WTC11 (cell line): ENCODE results near the gene SPATA13. TPM values are rescaled to one million over a fixed set of nuclear protein-coding genes. Genes with fewer than 3 reads are reported as not detected.

Experiments used
- ATAC-seq: fragments of 200-7000 bp; cut with Tn5 transposase; 2 replicates; pipeline ENCODE4 v1.10.0; 2021; ENCODE audit warnings: mild to moderate bottlenecking, moderate library complexity
- CTCF ChIA-PET: fragments of 300-600 bp; sonication (Branson Sonifier 250); formaldehyde crosslinking; loops from one replicate; lab custom pipeline; 2021; ENCODE audit warnings: antibody characterized with exemption; lab: Charles Lee
- POLR2A ChIA-PET: fragments of 350-600 bp; sonication (Branson Sonifier 250); formaldehyde crosslinking; loops from one replicate; lab custom pipeline; 2021; ENCODE audit warnings: antibody characterized with exemption; lab: Charles Lee
- DNase-seq: peaks from one replicate; pipeline ENCODE4 v3.0.0; 2021; ENCODE audit warnings: low spot score
- H3K27ac Mint-ChIP-seq: 2 replicates; pipeline ENCODE4 v1.8.0; 2021; ENCODE audit warnings: mixed read lengths
- H3K27me3 Mint-ChIP-seq: 2 replicates; pipeline ENCODE4 v1.8.0; 2021; ENCODE audit warnings: low read depth, mild to moderate bottlenecking, moderate library complexity, mixed read lengths
- H3K36me3 Mint-ChIP-seq: 2 replicates; pipeline ENCODE4 v1.8.0; 2021; ENCODE audit warnings: mixed read lengths
- H3K4me1 Mint-ChIP-seq: 2 replicates; pipeline ENCODE4 v1.8.0; 2022; ENCODE audit warnings: mixed read lengths
- H3K4me3 Mint-ChIP-seq: 2 replicates; pipeline ENCODE4 v1.8.0; 2021; ENCODE audit warnings: mild to moderate bottlenecking, moderate library complexity, mixed read lengths
- H3K9me3 Mint-ChIP-seq: 2 replicates; pipeline ENCODE4 v1.8.0; 2021; ENCODE audit warnings: mixed read lengths
- CREB1 ChIP-seq: sonication (generic); formaldehyde crosslinking; IDR thresholded peaks from 2 replicates; pipeline ENCODE4 v1.8.0; 2023; ENCODE audit warnings: mild to moderate bottlenecking, missing genetic modification reagents
- CTCF ChIP-seq: fragments of 200-600 bp; IDR thresholded peaks from 2 replicates; pipeline ENCODE4 v1.8.0; 2022; ENCODE audit warnings: antibody characterized with exemption
- GABPB1 ChIP-seq: sonication (generic); formaldehyde crosslinking; IDR thresholded peaks from 2 replicates; pipeline ENCODE4 v1.8.1; 2023; ENCODE audit warnings: mild to moderate bottlenecking, missing genetic modification reagents
- IRF1 ChIP-seq: sonication (generic); formaldehyde crosslinking; IDR thresholded peaks from 2 replicates; pipeline ENCODE4 v1.8.0; 2023; ENCODE audit warnings: missing genetic modification reagents
- IRF2 ChIP-seq: sonication (generic); formaldehyde crosslinking; IDR thresholded peaks from 2 replicates; pipeline ENCODE4 v1.8.0; 2022; ENCODE audit warnings: low read depth, missing genetic modification reagents, borderline replicate concordance
- JUN ChIP-seq: sonication (generic); formaldehyde crosslinking; IDR thresholded peaks from 2 replicates; pipeline ENCODE4 v1.8.0; 2023; ENCODE audit warnings: mild to moderate bottlenecking, missing genetic modification reagents
- MLX ChIP-seq: sonication (generic); formaldehyde crosslinking; IDR thresholded peaks from 2 replicates; pipeline ENCODE4 v1.8.1; 2023; ENCODE audit warnings: mild to moderate bottlenecking, missing genetic modification reagents, moderate library complexity
- NFATC4 ChIP-seq: fragments of 250-450 bp; sonication (Bioruptor Pico); IDR thresholded peaks from 2 replicates; pipeline ENCODE4 v1.9.0; 2021; ENCODE audit warnings: mild to moderate bottlenecking
- NFE2L1 ChIP-seq: sonication (generic); formaldehyde crosslinking; IDR thresholded peaks from 2 replicates; pipeline ENCODE4 v1.8.1; 2023; ENCODE audit warnings: missing genetic modification reagents
- RELA ChIP-seq: sonication (generic); formaldehyde crosslinking; IDR thresholded peaks from 2 replicates; pipeline ENCODE4 v1.8.1; 2022; ENCODE audit warnings: missing genetic modification reagents, mild to moderate bottlenecking, borderline replicate concordance
- SMAD4 ChIP-seq: sonication (generic); formaldehyde crosslinking; IDR thresholded peaks from 2 replicates; pipeline ENCODE4 v1.8.0; 2022; ENCODE audit warnings: mild to moderate bottlenecking, missing genetic modification reagents
- ZNF121 ChIP-seq: sonication (generic); formaldehyde crosslinking; IDR thresholded peaks from 2 replicates; pipeline ENCODE4 v1.8.0; 2023; ENCODE audit warnings: missing genetic modification reagents
- ZNF138 ChIP-seq: sonication (generic); formaldehyde crosslinking; conservative IDR thresholded peaks from 2 replicates; pipeline ENCODE4 v1.8.1; 2022; ENCODE audit warnings: mild to moderate bottlenecking, moderate library complexity, missing genetic modification reagents
- total RNA-seq: library from RNA; stranded (reverse); gene quantifications from 3 replicates; pipeline ENCODE4 v1.2.3, GENCODE V29; 2021
- TF ChIP-seq, protein P1 (sequence below): sonication (generic); formaldehyde crosslinking; IDR thresholded peaks from 2 replicates; pipeline ENCODE4 v1.8.0; 2022; ENCODE audit warnings: missing genetic modification reagents
- TF ChIP-seq, protein P2 (sequence below): fragments of 250-450 bp; sonication (Bioruptor Pico); IDR thresholded peaks from 2 replicates; pipeline ENCODE4 v1.9.0; 2021; ENCODE audit warnings: mild to moderate bottlenecking
- TF ChIP-seq, protein P3 (sequence below): fragments of 250-450 bp; sonication (Bioruptor Pico); conservative IDR thresholded peaks from 2 replicates; pipeline ENCODE4 v1.9.0; 2021; ENCODE audit warnings: mild to moderate bottlenecking

SPATA13 gene
- total RNA-seq, 1 experiment from 2014 or later, result 29.0 TPM

DNA sequence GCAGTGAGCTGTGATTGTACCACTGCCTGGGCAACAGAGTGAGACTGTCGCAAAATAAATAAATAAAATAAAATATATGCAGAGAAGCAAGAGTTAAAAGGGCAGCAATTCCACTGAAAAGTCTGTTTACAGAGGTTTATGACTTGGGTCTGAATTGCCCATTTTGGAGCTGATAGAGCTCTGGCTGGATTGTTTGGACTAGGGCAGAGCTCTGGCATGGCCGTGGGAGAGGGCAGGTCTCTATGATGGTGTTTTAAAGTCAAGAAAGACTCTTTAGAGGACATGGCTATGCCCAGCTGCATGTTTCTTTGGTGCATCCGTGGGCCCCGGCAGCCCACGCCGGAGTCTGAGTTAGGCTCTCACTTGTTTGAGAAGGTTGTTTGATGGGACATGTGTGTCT, 84.3 kb downstream of the SPATA13 start (continued):
- TF ChIP-seq RELA, result no peak
- no peak for TF ChIP-seq ZNF138
- TF ChIP-seq JUN (CRISPR knock-in tag), result no peak

DNA sequence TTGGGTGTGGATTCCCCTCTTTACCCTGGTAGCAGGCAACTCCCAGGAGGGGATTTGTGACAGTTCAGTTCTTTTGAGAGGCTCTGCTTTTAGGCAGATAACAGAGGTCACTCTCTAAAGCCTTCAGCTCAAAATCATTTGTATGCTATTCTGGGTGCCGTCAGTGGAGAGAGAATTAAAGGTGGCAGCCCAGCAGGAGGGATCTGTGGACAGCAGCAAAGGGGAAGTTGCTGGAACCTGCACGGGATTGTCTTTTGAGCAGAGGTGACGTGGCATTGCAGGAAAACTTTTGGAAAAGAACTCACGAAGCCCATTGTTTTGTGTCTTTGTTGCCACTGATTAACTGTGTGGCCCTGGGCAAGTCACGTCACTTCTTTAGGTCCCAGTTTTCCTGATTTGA, 86.5 kb downstream of the SPATA13 start:
- Mint-ChIP-seq H3K4me3 (no peak overlapping the region), H3K36me3 (peaks cover 2% of the 10 kb centered on the region; the same call in 1 of the 2 replicates), H3K4me1 (peaks cover 51% of the 10 kb centered on the region), H3K27me3 (no peaks in the 10 kb centered on the region; the same call in 1 of the 2 replicates), H3K9me3 (no peaks in the 10 kb centered on the region), H3K27ac (peak overlapping the region; percentile 91)
- ChIA-PET POLR2A (no interaction called here), CTCF (interaction anchor here (1.0 kb wide), 1 partner anchor 14 kb away, joined by 3 read pairs; no protein-coding TSS in a partner anchor)
- ATAC-seq (no peak), DNase-seq (no peak)
- TF ChIP-seq MLX (CRISPR knock-in tag) (no peak), SMAD4 (CRISPR knock-in tag) (no peak), IRF2 (CRISPR knock-in tag) (no peak), GABPB1 (CRISPR knock-in tag) (no peak), NFE2L1 (no peak), IRF1 (CRISPR knock-in tag) (no peak), NFATC4 (CRISPR knock-in tag) (no peak), ZNF121 (CRISPR knock-in tag) (no peak), CTCF (no peak), CREB1 (CRISPR knock-in tag) (no peak), RELA (no peak)
- TF ChIP-seq, protein P1, sequence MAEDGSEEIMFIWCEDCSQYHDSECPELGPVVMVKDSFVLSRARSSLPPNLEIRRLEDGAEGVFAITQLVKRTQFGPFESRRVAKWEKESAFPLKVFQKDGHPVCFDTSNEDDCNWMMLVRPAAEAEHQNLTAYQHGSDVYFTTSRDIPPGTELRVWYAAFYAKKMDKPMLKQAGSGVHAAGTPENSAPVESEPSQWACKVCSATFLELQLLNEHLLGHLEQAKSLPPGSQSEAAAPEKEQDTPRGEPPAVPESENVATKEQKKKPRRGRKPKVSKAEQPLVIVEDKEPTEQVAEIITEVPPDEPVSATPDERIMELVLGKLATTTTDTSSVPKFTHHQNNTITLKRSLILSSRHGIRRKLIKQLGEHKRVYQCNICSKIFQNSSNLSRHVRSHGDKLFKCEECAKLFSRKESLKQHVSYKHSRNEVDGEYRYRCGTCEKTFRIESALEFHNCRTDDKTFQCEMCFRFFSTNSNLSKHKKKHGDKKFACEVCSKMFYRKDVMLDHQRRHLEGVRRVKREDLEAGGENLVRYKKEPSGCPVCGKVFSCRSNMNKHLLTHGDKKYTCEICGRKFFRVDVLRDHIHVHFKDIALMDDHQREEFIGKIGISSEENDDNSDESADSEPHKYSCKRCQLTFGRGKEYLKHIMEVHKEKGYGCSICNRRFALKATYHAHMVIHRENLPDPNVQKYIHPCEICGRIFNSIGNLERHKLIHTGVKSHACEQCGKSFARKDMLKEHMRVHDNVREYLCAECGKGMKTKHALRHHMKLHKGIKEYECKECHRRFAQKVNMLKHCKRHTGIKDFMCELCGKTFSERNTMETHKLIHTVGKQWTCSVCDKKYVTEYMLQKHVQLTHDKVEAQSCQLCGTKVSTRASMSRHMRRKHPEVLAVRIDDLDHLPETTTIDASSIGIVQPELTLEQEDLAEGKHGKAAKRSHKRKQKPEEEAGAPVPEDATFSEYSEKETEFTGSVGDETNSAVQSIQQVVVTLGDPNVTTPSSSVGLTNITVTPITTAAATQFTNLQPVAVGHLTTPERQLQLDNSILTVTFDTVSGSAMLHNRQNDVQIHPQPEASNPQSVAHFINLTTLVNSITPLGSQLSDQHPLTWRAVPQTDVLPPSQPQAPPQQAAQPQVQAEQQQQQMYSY, result no peak
- TF ChIP-seq, protein P2, sequence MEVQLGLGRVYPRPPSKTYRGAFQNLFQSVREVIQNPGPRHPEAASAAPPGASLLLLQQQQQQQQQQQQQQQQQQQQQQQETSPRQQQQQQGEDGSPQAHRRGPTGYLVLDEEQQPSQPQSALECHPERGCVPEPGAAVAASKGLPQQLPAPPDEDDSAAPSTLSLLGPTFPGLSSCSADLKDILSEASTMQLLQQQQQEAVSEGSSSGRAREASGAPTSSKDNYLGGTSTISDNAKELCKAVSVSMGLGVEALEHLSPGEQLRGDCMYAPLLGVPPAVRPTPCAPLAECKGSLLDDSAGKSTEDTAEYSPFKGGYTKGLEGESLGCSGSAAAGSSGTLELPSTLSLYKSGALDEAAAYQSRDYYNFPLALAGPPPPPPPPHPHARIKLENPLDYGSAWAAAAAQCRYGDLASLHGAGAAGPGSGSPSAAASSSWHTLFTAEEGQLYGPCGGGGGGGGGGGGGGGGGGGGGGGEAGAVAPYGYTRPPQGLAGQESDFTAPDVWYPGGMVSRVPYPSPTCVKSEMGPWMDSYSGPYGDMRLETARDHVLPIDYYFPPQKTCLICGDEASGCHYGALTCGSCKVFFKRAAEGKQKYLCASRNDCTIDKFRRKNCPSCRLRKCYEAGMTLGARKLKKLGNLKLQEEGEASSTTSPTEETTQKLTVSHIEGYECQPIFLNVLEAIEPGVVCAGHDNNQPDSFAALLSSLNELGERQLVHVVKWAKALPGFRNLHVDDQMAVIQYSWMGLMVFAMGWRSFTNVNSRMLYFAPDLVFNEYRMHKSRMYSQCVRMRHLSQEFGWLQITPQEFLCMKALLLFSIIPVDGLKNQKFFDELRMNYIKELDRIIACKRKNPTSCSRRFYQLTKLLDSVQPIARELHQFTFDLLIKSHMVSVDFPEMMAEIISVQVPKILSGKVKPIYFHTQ, result no peak

DNA sequence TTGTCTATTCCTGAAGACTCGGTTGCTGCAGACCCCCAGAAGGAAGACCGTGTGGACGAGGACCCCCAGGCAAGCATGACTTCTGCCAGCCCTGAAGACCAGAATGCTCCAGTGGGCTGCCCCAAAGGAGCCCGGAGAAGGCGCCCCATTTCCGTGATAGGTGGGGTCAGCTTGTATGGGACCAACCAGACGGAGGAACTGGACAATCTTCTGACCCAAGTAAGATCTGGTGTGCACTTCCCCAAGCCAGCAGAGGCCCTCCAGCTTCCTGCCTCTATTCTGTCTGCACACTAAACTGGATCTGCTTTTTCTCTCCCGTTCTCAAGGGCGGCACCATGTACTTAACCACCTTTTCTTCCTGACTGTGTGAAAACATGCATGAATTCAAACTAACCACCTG, 89.1 kb downstream of the SPATA13 start:
- peaks cover 34% of the 10 kb centered on the region for H3K4me1 Mint-ChIP-seq
- DNase-seq, result no peak
- CTCF ChIA-PET, result interaction anchor here (0.7 to 1.4 kb wide), 6 partner anchors 21 to 289 kb away, joined by 3 to 5 read pairs (median 3); no protein-coding TSS in a partner anchor
- POLR2A ChIA-PET, result no interaction called here
- no peaks in the 10 kb centered on the region; the same call in 1 of the 2 replicates for H3K27me3 Mint-ChIP-seq
- peak overlapping the region; percentile 17; the same call in 1 of the 2 replicates for H3K27ac Mint-ChIP-seq
- TF ChIP-seq, protein P3, sequence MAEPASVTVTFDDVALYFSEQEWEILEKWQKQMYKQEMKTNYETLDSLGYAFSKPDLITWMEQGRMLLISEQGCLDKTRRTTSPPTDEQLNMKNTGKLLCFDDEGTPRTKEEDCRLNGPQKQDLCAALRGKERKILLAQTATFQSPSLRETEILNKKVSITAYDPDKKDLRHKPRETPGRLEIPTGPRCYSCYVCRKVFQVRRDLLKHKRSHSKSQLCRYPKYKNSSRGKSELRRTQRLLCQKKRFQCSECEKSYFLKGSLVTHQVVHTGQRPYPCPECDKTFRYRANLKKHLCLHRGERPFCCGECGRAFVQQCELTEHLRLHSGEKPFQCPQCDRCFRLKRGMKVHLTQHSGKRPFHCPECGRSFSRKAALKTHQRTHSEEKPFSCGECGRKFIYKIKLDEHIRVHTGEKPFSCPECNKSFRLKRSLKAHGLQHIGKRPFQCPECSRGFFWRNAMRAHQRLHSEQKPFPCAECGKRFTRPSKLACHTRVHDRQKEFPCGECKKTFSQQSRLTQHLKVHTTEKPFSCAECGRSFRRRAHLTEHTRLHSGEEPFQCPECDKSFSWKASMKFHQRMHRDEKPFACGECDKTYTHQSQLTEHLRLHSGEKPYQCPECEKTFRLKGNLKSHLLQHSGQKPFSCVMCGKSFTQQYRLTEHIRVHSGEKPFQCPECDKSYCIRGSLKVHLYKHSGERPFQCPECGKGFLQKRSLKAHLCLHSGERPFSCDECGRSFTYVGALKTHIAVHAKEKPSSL (CRISPR knock-in tag), result no peak
- TF ChIP-seq, all 79 proteins: peak for 0
- no peak for ATAC-seq
- Mint-ChIP-seq H3K4me3 (no peak overlapping the region), H3K36me3 (peaks cover 2% of the 10 kb centered on the region), H3K9me3 (no peaks in the 10 kb centered on the region)
